ENCODE data around the gene OR4D10.
"Not testable (repeated sequence)": the region's sequence is repeated elsewhere in the genome, so short reads cannot be mapped to it uniquely, and the experiment has no call there.

The OR4D10 gene

GRCh38 chr11:59473015-59473414, at the start of gene OR4D10:
TSS of gene OR4D10 (plus strand) at chr11:59473315. CDS start at chr11:59477430, 4,115 bp downstream.
- Mint-ChIP-seq H3K4me3 (no peak within 1 kb of the TSS), H3K27ac (no peak within 1 kb of the TSS), H3K27me3 (peaks cover 11% of the 10 kb centered on the region), H3K36me3 (no peaks in the 10 kb centered on the region), H3K4me1 (no peaks in the 10 kb centered on the region), H3K9me3 (no peaks in the 10 kb centered on the region)
- DNase-seq: no peak
- CTCF ChIA-PET: no interaction called here

GRCh38 chr11:59423835-59424234, 49.3 kb upstream of the OR4D10 start:
- Mint-ChIP-seq H3K27ac (no peak overlapping the region), H3K27me3 (peaks cover 4% of the 10 kb centered on the region), H3K36me3 (no peaks in the 10 kb centered on the region), H3K9me3 (no peaks in the 10 kb centered on the region), H3K4me3 (no peak overlapping the region), H3K4me1 (peaks cover 8% of the 10 kb centered on the region)
- CTCF ChIA-PET: interaction anchor here (1.1 kb wide), 1 partner anchor 253 kb away, joined by 3 read pairs; no protein-coding TSS in a partner anchor
- no peak for DNase-seq

GRCh38 chr11:59425131-59425530, 48.0 kb upstream of the OR4D10 start:
- DNase-seq: no peak
- Mint-ChIP-seq H3K27ac (no peak overlapping the region), H3K4me3 (no peak overlapping the region), H3K36me3 (no peaks in the 10 kb centered on the region), H3K27me3 (peaks cover 4% of the 10 kb centered on the region), H3K9me3 (no peaks in the 10 kb centered on the region), H3K4me1 (peaks cover 8% of the 10 kb centered on the region)
- CTCF ChIA-PET: no interaction called here

GRCh38 chr11:59426361-59427067, 46.6 kb upstream of the OR4D10 start, which contains the start of gene OR5A2:
TSS of gene OR5A2 (minus strand) at chr11:59426413. CDS start at chr11:59422953, 3,460 bp downstream.
- CTCF ChIA-PET: interaction anchor here (1.0 kb wide), 1 partner anchor 11 kb away, joined by 4 read pairs; no protein-coding TSS in a partner anchor
- no peaks in the 10 kb centered on the region for H3K9me3 Mint-ChIP-seq
- H3K27ac Mint-ChIP-seq: no peak within 1 kb of the TSS
- peaks cover 4% of the 10 kb centered on the region for H3K27me3 Mint-ChIP-seq
- H3K4me3 Mint-ChIP-seq: no peak within 1 kb of the TSS
- no peaks in the 10 kb centered on the region for H3K36me3 Mint-ChIP-seq
- peaks cover 8% of the 10 kb centered on the region for H3K4me1 Mint-ChIP-seq
- DNase-seq: no peak

GRCh38 chr11:59427068-59427382, 46.1 kb upstream of the OR4D10 start:
- Mint-ChIP-seq H3K9me3 (no peaks in the 10 kb centered on the region), H3K4me1 (peaks cover 8% of the 10 kb centered on the region), H3K36me3 (no peaks in the 10 kb centered on the region), H3K4me3 (no peak overlapping the region), H3K27ac (no peak overlapping the region), H3K27me3 (peaks cover 4% of the 10 kb centered on the region)
- no peak for DNase-seq
- CTCF ChIA-PET: no interaction called here

GRCh38 chr11:59429924-59430516, 43.1 kb upstream of the OR4D10 start:
- CTCF ChIA-PET: interaction anchor here (0.9 to 5.3 kb wide), 6 partner anchors 20 to 259 kb away, joined by 3 to 32 read pairs (median 3); partner anchors contain the start of gene DTX4
- Mint-ChIP-seq H3K27me3 (peaks cover 2% of the 10 kb centered on the region), H3K4me1 (no peaks in the 10 kb centered on the region), H3K27ac (no peak overlapping the region), H3K4me3 (no peak overlapping the region), H3K9me3 (no peaks in the 10 kb centered on the region), H3K36me3 (no peaks in the 10 kb centered on the region)
- DNase-seq: peak; percentile 50

- no peaks in the 10 kb centered on the region for H3K4me1 Mint-ChIP-seq
- no peaks in the 10 kb centered on the region for H3K36me3 Mint-ChIP-seq
- no peak within 1 kb of the TSS for H3K27ac Mint-ChIP-seq
- no peaks in the 10 kb centered on the region for H3K9me3 Mint-ChIP-seq
- no peak for DNase-seq
- H3K27me3 Mint-ChIP-seq: peaks cover 4% of the 10 kb centered on the region
- H3K4me3 Mint-ChIP-seq: no peak within 1 kb of the TSS
- CTCF ChIA-PET: interaction anchor here (1.5 kb wide), 1 partner anchor 265 kb away, joined by 3 read pairs; the partner anchor contains the start of gene DTX4
These were observed 36.9 kb upstream of the OR4D10 start, which contains the start of gene OR5A1 for GRCh38 chr11:59436169-59436568. TSS of gene OR5A1 (plus strand) at chr11:59436469. CDS start at chr11:59443169, 6,700 bp downstream.

GRCh38 chr11:59437770-59438169, 35.3 kb upstream of the OR4D10 start:
- DNase-seq: no peak
- H3K36me3 Mint-ChIP-seq: no peaks in the 10 kb centered on the region
- no peak overlapping the region for H3K27ac Mint-ChIP-seq
- CTCF ChIA-PET: interaction anchor here (1.5 kb wide), 1 partner anchor 11 kb away, joined by 4 read pairs; the partner anchor contains the start of gene OR5A2
- no peak overlapping the region for H3K4me3 Mint-ChIP-seq
- no peaks in the 10 kb centered on the region for H3K4me1 Mint-ChIP-seq
- no peaks in the 10 kb centered on the region for H3K9me3 Mint-ChIP-seq
- peaks cover 4% of the 10 kb centered on the region for H3K27me3 Mint-ChIP-seq

- H3K27me3 Mint-ChIP-seq, H3K36me3 Mint-ChIP-seq, H3K27ac Mint-ChIP-seq, DNase-seq, H3K9me3 Mint-ChIP-seq, H3K4me3 Mint-ChIP-seq, CTCF ChIA-PET, H3K4me1 Mint-ChIP-seq: not testable (repeated sequence)
These were observed 27.5 kb upstream of the OR4D10 start for GRCh38 chr11:59445624-59446023.

- no peak overlapping the region for H3K4me3 Mint-ChIP-seq
- DNase-seq: no peak
- H3K9me3 Mint-ChIP-seq: peaks cover 4% of the 10 kb centered on the region
- H3K36me3 Mint-ChIP-seq: no peaks in the 10 kb centered on the region
- no peaks in the 10 kb centered on the region for H3K27me3 Mint-ChIP-seq
- CTCF ChIA-PET: no interaction called here
- no peaks in the 10 kb centered on the region for H3K4me1 Mint-ChIP-seq
- H3K27ac Mint-ChIP-seq: no peak overlapping the region
These were observed 24.6 kb upstream of the OR4D10 start for GRCh38 chr11:59448484-59448883.

GRCh38 chr11:59456661-59457060, 16.5 kb upstream of the OR4D10 start, which contains the start of gene OR4D6:
TSS of gene OR4D6 (plus strand) at chr11:59456961. CDS start at chr11:59456961, 0 bp downstream.
- no peak within 1 kb of the TSS for H3K4me3 Mint-ChIP-seq
- CTCF ChIA-PET: no interaction called here
- no peak for DNase-seq

GRCh38 chr11:59459916-59460315, 13.2 kb upstream of the OR4D10 start:
- H3K9me3 Mint-ChIP-seq: no peaks in the 10 kb centered on the region
- no peak for DNase-seq
- no peak overlapping the region for H3K27ac Mint-ChIP-seq
- no peaks in the 10 kb centered on the region for H3K27me3 Mint-ChIP-seq
- H3K36me3 Mint-ChIP-seq: no peaks in the 10 kb centered on the region
- no peaks in the 10 kb centered on the region for H3K4me1 Mint-ChIP-seq
- no peak overlapping the region for H3K4me3 Mint-ChIP-seq
- CTCF ChIA-PET: no interaction called here

More at GRCh38 chr11:59456661-59457060, 16.5 kb upstream of the OR4D10 start, which contains the start of gene OR4D6:
- H3K4me1 Mint-ChIP-seq: no peaks in the 10 kb centered on the region
- H3K27ac Mint-ChIP-seq: no peak within 1 kb of the TSS
- no peaks in the 10 kb centered on the region for H3K27me3 Mint-ChIP-seq
- H3K36me3 Mint-ChIP-seq: no peaks in the 10 kb centered on the region
- H3K9me3 Mint-ChIP-seq: no peaks in the 10 kb centered on the region

- no peaks in the 10 kb centered on the region for H3K4me1 Mint-ChIP-seq
- H3K27ac Mint-ChIP-seq: no peak overlapping the region
- H3K9me3 Mint-ChIP-seq: no peaks in the 10 kb centered on the region
- no peak for DNase-seq
- no peaks in the 10 kb centered on the region for H3K36me3 Mint-ChIP-seq
- CTCF ChIA-PET: no interaction called here
- H3K4me3 Mint-ChIP-seq: no peak overlapping the region
- no peaks in the 10 kb centered on the region for H3K27me3 Mint-ChIP-seq
These were observed 9.9 kb upstream of the OR4D10 start for GRCh38 chr11:59463190-59463641.

GRCh38 chr11:59475176-59475575, 2.1 kb downstream of the OR4D10 start:
- Mint-ChIP-seq H3K4me3 (no peak overlapping the region), H3K4me1 (no peaks in the 10 kb centered on the region), H3K36me3 (no peaks in the 10 kb centered on the region), H3K27ac (no peak overlapping the region), H3K27me3 (peaks cover 7% of the 10 kb centered on the region), H3K9me3 (no peaks in the 10 kb centered on the region)
- CTCF ChIA-PET: no interaction called here
- no peak for DNase-seq

- H3K9me3 Mint-ChIP-seq: no peaks in the 10 kb centered on the region
- no peak overlapping the region for H3K4me3 Mint-ChIP-seq
- CTCF ChIA-PET: no interaction called here
- DNase-seq: no peak
- H3K4me1 Mint-ChIP-seq: no peaks in the 10 kb centered on the region
- H3K36me3 Mint-ChIP-seq: no peaks in the 10 kb centered on the region
- H3K27me3 Mint-ChIP-seq: peaks cover 13% of the 10 kb centered on the region
- H3K27ac Mint-ChIP-seq: no peak overlapping the region
These were observed 6.8 kb downstream of the OR4D10 start for GRCh38 chr11:59479906-59480305.

All from activated naive CD4-positive, alpha-beta T cell treated with anti-CD3 and anti-CD28 coated beads, Interleukin-2, amount 10 ng/mL, durations not matched to agents 7 days and 5 days (primary cell).